HK-2 (cell line): ENCODE results near the gene PTTG1IP.

Experiments
- DNase-seq: peaks from one replicate; pipeline ENCODE4 v3.0.0-alpha.2; 2018; ENCODE audit not compliant: unreplicated experiment

The PTTG1IP gene

DNA sequence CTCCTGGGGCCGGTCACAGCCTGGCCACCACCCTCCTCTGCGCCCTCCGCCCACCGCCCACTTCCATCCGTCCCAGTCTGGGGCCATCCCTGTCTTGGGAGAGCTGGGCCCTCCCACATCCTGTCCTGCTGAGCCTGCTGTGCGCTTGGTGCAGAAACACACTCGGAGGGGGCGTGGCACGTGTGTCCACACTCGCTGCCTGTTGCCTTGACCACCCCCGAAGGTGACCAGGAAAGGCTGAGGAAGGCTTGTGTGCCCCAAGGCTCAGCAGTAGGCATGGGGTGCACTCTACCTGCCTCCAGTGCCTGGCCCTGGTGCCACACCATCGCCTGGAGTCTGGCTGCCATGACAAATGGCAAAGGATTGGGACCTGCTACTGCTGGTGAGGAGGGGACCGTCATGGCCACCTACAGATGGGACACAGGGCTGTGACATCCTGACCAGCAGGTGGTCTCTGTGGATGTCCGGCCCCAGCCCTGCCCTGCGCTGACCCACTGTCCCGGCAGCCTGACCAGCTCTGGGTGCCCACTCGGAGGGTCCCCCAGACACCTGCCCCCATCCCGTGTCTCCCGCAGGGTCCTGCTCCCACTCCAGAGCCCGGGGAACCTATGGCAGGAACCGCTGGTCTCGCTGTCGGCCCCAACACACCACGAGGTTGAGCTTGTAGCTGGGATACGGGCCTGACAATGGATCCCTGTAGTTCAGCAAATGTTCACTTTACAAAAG, 23.2 kb upstream of the PTTG1IP start:
- no peak for DNase-seq

- no peak for DNase-seq
Measured at GRCh38 chr21:44895859-44896258, 22.4 kb upstream of the PTTG1IP start.

DNA sequence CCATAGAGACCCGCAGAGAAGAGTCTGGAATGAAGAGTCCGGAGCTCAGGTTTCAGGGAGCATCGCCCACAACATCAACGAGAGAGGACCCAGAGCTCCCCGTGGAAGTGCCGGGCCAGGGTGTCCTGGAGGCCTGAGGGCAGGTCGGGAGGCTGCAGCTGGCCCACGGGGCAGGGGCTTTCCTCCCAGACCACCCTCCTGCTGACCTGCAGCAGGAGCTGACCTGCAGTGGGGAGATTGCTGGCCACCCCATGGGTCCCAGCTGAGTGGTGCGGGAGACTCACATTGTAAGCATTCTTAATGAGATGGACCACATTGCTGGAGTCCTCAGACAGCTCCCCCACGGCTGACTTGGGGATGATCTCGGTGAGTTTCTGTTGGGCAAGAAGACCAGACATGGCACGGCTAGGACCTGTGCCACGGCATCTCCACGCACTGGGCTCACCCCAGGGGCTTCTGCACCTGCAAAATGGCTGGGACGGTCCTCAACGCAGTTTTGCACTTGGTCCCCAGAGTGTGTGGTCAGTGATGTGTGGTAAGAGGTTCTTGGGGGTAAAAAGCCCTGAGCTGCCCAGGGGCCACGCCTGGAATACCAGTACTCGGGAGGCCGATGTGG, 21.3 kb upstream of the PTTG1IP start:
- no peak for DNase-seq

DNA sequence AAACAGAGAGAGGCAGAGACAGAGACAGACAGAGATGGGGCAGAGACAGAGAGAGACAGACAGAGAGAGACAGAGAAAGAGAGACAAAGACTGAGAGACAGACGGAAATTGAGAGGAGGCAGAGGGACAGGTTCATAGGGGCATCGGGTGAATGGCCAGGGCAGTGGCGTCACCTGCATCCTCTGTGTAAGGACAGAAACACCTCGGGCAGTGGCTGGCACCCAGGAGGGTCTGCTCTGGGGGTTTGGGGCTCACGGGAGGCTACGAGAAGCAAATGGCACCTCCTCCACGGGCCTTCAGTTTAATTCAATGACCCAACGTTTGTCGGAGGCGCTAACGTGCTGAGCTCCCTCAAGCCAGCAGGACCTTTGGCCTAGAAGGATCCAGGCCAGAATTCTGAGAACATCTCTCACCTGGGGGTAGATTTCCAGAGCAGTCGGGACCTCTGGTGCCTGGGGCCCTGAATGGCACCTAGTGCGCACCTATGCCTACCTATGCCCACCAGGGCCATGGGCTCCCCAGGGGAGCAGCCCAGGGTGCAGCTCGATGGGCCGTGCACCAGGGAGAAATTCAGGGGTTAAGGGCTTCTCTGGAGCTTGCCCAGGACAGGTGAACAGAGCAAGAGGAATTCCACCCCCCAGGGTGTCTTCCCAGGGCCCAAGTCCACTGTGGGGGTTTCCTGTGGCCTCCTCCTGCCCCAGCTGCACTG, 20.6 kb upstream of the PTTG1IP start:
- DNase-seq: no peak

DNA sequence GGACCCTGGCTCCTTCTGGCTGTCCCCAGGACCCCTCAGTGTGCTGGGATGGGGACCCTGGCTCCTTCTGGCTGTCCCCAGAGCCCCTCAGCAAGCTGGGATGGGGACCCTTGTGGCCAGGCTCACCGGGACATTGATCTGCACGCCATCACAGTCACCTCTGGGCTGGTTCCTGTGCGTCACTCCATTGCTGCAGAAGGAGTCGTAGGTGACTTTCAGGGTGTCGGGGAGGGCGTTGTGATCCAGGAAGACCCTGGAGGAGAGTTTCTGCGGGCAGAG, 19.7 kb upstream of the PTTG1IP start:
- DNase-seq: no peak

- DNase-seq: no peak
Measured at GRCh38 chr21:44892536-44893277, 19.2 kb upstream of the PTTG1IP start.

- DNase-seq: no peak
Measured at GRCh38 chr21:44892095-44892494, 18.6 kb upstream of the PTTG1IP start.

- DNase-seq: no peak
Measured at GRCh38 chr21:44891631-44892031, 18.1 kb upstream of the PTTG1IP start.

GRCh38 chr21:44890961-44891541, 17.6 kb upstream of the PTTG1IP start:
- DNase-seq: no peak

GRCh38 chr21:44890338-44890931, 16.9 kb upstream of the PTTG1IP start:
- no peak for DNase-seq

DNA sequence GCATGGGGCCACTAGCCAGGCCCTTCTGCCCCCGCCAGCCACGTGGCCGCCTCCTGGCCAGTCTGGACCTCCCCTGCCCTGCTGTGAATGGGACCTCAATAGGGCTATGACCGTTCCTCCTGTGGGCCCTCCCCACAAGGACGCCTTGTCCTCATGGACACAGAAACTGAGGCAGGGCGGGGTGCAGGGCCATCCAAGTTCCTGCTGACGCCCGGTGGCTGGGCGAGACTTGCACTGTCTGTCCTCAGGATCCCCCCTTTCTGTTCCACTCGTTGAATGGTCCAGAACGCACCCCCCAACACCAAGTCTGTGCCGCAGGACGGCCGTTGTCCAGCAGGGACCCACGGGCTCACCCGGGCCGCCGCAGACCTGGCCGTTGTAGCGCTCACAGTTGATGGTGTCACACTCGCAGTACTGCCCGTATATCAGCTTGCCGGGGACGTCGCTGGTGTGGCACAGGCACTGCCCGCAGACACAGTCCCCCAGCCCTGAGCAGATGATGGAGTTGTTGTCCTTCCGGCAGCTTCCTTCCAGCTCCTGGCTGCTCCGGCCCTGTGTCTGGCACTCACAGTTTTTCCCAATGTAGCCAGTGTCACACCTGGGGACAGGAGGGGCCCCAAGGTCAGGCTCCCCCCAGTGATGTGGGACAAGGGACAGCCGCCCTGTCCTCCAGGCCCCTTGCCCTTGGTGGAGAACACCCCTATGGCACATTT, 16.3 kb upstream of the PTTG1IP start:
- DNase-seq: no peak

- DNase-seq: no peak
Measured at GRCh38 chr21:44888581-44889550, 15.4 kb upstream of the PTTG1IP start.

DNA sequence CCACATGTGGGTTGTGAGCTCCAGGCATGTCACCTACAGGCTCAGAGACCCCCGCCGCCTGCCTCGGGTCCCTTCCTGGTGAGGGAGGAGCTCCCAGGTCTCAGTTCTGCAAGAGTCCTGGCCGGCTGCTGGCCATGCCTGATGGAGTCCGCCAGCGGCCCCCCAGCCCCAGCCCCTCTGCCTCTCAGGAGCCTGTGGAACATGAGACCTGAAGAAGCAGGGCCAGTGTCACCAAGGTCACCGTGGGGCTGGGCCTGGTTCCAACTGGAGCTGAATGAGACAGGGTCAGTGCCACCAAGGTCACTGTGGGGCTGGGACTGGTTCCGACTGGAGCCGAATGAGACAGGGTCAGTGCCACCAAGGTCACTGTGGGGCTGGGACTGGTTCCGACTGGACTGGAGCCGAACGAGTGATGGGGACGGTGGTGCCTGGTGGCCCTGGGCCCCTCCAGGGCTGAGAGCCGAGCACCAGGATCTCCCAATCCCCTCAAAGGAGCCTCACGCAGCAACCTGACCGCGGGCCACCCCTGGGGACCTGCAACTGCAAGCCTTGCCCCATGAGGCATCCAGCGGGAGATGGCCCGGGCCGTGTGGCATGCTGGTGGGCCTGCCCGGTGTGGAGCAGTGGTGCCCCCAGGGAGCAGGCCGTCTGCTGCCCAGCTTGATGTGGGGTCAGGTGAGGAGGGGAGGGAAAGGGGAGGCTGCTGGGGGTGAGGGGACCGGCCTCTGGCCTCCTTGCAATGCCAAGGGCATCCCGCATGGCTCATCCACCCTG, 14.5 kb upstream of the PTTG1IP start:
- no peak for DNase-seq

DNA sequence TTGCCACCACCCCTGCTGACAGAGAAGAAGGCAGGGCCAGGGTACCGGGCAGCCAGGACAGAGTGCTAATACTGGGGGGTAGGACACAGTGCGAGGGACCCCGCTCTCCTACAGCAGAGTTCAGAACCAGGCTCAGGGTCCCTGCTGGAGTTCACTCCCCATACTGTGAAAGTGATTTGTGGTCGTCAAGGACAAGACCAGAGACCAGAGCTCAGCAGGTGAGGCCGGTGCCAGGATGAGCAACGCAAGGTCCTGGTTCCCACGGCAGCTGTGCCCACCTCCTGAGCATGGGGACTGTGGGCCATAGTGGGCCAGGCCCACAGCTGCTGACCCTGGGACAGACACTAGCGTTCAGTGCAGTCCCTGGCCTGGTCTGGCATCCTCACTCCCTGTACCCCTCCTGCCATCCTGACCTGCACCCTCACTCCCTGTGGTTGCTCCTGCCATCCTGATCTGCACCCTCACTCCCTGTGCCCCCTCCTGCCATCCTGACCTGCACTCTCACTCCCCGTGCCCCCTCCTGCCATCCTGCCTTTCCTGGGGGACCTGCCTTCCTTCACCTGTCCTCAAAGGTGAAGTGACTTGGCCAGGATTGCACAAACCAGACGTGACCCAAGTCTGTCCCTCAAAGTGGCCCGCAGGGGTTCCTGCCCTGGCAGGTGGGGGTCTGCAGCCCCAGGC, 13.8 kb upstream of the PTTG1IP start:
- DNase-seq: no peak

DNA sequence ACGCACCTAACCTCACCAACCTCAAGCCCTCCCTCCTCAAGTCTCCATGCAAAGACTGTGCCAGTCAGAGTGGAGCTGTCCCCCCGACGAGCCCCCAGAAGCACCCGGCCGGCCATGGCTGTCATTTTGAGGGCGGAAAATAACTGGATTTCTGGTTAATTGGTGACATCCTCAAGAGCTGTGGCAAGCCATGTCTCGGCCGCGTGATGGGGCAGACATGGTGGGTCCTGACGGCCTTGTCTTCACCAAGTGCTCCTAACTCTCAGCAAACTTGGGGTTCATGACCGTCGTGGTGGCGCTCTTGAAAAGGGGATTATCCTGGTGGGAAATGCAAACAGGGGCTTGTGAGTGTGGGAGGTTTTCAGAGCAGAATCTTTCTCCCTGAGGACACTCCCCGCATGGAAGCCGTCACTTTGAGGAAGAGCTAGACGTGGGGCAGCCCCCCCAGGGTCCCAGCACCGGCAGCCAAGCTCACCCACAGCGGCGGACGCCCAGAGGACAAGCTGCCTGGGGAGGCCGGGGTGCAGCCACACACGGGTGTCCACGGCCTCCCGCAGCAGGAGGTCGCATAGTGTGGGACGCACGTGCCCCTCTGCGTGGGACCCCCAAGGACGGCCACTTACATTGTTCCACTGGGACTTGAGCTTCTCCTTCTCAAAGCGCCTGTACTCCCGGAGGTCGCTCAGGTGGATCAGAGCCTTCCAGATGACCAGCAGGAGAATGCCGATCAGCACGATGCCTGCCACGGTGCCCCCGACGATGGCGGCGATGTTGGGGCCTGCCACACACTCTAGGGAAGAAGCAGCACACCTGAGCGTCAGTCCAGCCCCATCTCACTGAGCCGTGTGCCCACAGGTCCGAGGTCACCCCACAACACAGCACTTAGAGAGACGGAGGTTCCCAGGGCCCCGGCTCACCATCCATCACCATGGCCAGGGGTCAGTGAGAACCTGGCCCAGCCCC, 12.9 kb upstream of the PTTG1IP start:
- DNase-seq: no peak

- DNase-seq: no peak
Measured at GRCh38 chr21:44885615-44886014, 12.1 kb upstream of the PTTG1IP start.

GRCh38 chr21:44884097-44884496, 10.6 kb upstream of the PTTG1IP start:
- no peak for DNase-seq
